GM19238 (cell line): Measurements from ENCODE around the gene SPAG9.

ENCODE experiments used
- DNase-seq: peaks from one replicate; pipeline ENCODE4 v3.0.0; 2011; ENCODE audit warnings: low spot score; ENCODE audit not compliant: insufficient read length

Gene SPAG9

DNA sequence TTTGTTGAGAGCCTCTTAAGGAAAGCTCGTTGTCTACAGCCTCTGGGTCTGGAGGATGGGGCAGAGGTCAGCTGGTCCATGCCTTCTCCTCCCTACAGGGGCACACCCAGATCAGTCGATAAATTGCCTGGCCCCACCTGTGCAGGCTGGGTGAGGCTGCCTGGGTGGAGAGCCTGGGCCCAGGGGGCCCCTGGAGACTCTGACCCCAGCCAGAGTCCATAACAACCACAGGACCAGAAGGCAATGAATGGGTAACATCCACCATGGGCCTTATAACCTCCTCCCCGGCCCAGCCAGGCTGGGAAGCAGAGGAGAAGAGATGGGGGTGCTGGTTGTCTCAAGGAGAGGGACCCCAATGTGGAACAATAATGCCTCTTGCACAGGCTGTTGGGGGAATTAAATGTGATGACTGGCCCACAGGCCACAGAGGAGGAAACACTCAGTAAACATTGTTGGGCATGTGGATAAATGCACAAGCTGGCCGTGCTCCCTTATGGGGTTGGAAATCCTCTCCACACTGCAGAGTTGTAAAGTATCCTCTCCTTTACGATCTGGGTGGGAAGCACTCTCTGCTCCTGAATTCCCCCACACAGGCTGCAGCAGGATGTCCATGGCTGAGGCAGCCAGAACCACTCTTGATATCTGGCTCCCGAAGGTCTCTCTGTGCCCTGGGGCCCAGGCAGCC, 197.8 kb downstream of the SPAG9 start:
- no peak for DNase-seq

DNA sequence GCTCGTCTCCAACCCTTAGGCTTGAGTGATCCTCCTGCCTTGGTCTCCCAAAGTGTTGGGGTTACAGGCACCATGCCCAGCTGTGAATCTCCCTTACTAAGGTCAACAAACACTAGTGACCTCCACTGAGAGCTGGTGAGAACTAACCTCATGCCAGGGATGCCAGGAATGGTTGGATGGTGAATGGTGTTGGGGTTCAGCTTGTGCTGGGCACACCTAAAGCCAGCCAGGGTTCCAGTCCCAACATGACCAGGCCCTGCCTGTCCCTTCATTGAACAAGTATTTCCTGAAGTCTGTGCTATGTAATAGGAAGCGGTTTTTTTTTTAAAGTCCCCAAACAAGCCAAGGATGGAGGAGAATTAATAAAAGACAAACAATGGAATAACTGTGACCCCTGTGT, 198.6 kb downstream of the SPAG9 start:
- DNase-seq = no peak

DNA sequence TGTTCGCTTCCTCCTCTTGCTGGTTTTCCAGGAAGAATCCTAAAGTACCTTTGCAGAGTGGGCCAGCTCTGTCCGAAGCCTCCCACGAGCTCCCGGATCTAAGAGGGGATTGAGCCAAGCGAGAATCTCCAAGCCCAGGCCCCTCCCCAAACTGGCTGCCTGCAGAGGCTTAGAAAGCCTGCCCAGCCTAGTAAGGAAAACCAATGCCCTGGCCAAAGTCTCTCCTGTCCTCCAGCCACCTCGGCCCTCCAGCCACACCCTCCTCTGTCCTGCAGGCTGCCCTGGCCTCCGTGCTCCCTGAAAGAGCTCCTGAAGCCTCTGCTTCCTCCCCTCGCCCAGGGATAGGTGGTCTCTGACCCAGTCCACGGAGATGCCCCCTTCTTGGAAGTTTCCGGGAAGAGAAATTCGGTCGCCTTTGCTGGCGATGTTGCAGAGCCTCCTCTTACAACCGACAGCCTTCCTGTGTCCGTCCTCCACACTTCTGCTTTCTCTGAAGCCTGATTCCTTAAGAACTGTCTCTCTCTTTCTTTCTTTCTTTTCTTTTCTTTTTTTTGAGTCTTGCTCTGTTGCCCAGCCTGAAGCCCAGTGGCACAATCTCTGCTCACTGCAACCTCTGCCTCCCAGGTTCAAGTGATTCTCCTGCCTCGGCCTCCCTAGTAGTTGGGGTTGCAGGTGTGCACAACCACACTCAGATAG, 199.6 kb downstream of the SPAG9 start:
- DNase-seq = no peak

DNA sequence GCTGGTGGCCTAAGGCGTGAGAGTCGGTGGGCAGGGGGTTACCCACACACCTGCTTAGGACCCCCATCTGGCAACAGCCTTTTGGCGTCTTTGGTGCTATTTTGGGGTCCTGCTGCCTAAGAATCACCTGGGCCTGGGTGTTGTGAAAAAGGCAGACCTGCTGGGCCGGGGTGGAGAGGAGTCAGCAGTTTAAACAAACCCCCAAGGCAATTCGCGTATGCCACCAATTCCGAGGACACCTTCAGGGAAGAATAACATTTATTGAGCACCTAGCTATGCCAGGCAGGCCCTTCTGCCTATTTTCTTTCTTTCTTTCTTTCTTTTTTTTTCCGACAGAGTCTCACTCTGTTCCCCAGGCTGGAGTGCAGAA, 200.6 kb downstream of the SPAG9 start:
- DNase-seq = no peak

DNA sequence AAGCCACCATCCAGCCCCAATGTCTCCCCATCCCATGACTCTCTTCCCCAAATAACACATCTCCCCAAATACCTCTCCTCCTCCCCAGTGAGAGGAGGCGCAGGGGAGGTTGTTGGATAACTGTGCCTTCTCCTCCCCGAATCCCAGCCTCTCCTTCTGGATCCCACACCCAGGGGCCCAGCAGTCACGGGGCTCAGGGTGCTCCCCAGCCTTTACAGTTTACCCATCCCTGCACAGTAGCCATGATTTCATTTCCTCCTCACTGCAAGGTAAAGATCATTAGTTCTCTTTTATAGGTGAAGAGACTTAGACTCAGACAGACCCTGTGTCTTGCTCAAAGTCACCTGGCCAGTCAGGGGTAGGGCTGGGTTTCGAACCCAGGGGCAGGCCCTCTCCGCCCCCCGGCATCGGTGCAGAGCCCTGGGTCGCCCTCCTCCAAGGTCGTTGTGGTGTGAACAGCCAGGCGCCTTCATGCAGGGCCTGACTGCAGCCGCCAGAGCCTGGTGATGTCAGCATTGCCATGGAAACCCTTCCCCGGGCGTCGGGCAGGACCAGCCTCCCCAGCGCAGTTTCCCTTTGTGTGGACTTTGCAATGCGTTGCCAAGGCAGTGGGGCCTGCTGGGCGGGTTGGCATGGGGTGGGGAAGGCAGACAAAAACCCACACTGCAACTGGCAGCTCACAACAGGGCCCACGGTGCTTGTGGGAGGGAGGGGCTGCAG, 201.2 kb downstream of the SPAG9 start:
- peak; percentile 61 for DNase-seq

DNA sequence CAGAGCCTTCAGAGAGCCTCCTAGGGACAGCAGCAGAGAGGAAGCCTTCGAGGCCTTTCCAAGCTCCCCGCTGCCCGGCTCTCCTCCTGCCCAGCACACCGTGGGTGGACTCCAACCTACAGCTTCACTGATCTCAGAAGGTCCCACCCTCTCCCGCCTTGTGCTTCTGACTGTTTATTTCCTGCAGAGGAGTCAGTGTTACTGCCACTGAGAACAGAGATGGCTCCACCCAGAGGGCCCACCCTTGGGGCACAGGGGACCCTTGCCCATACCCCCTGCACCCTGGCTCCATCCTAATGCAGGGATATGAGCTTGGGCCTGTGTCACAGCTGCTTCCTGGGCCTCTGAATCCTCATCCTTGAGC, 201.8 kb downstream of the SPAG9 start:
- DNase-seq = no peak

DNA sequence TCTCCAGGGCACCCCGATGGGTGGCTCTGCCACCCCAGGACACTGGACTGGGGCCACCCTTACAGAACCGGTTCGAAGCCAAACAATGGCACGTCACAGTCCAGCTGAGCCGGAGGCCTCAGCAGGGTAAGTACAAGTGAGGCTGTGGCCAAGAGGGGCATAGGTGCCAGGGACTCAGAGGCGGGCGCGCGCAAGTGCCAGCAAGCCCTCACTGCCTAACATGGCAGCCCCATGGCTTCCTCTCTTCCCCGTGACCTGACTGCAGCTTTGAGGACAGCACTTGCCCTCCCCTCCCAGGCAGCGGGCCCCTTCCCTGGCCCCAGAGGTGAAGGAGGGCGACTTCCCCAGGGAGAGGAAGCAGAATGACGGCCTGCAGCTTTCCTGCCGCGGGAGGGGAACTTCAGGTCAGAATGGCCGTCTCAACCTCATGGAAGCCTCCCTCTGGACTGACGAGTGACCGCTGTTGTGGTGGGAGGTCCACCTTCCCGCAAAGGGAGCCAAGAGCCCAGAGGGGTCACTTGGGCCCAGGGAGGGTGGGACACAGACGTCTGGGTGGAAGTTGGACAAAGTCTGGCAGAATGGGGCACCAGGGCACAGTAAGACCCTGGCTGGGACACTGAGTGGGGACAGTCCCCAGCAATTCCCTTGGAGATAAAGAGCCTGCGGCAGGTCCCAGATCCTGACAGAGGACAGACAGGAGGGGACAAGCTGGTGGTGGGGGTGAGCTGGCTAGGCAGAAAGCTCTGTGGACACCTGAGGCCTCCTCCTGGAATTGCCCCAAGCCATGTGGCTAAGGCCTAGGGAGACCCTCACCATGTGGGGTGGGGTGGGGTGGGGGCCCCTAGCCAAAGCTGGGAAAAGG, 202.4 kb downstream of the SPAG9 start:
- DNase-seq = no peak

DNA sequence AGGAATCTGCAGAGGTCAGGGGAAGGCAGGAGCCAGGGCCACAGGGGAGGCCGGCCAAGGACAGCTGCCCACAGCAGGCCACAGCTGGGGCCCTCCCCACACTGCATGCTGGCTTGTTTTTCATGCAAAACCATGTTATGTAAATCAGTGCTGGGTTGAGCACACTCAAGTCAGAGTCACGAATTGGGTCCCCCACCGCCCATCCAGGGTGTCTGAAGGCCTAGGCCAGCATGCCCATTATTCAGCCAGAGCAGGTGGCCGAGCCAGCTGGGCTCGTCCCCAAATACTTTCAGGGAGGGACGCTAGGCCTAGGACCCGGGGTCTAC, 203.3 kb downstream of the SPAG9 start:
- no peak for DNase-seq

DNA sequence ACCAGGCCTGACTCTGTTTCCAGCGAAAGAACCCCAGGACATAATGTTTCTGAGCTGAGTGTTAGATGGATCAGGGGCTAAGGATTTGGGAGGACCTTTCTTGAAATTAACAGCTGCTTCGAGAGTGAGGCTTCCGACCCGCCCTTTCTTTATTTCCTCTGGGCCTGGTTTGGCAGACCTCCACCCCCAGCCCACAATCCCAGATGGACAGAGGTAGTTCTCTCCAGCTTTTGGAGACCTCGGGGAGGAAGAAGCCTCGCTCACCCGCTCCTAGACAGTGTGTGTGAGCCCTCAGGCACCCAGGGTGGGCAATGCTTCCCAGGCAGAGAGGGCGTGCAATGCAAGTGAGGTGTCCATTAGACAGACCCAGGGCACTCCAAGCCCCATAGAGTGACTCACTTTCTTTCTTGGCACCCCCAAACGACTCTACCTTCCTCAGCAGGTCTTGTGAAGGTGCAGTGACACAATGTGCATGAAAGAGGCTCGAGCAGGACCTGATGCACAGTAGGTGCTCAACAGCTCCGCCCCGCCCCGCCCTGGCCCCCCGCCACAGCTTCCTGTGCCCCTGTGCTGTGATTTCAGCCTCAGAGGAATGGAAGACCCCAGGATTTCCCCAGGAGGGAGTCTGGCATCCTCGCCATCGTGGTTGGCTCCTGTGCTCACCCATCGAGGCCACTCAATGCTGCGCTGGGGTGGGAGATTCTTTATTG, 203.8 kb downstream of the SPAG9 start:
- no peak for DNase-seq

DNA sequence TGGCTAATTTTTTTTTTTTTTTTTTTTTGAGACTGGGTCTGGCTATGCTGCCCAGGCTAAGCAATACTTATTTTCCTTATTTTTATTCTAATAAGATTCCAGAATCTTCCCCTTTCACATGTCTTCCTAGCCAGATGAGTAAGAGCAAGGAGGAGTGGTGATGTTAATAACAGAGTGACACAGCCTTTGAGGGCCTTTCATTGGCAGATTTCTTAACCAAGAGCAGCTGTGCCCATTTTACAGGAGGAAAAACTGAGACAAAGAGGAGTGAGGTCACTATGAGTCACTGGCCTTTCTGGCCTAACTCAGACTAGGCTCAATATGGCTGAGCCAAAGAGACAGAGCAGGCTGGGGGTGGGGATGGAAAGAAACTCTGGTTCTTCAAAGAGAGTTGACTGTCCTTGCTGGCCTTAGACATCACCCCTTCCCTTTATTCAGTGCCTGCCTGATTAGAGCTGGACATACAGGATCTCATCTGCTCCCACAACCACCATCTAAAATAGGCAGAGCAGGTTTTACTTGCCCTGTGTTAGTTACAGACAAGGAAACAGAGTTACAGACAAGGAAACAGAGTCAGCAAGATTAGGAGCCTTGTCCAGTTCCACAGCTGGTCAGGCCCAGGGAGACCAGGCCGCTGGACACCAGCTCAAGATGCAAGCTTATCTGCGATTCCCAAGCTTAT, 204.5 kb downstream of the SPAG9 start:
- DNase-seq = no peak

DNA sequence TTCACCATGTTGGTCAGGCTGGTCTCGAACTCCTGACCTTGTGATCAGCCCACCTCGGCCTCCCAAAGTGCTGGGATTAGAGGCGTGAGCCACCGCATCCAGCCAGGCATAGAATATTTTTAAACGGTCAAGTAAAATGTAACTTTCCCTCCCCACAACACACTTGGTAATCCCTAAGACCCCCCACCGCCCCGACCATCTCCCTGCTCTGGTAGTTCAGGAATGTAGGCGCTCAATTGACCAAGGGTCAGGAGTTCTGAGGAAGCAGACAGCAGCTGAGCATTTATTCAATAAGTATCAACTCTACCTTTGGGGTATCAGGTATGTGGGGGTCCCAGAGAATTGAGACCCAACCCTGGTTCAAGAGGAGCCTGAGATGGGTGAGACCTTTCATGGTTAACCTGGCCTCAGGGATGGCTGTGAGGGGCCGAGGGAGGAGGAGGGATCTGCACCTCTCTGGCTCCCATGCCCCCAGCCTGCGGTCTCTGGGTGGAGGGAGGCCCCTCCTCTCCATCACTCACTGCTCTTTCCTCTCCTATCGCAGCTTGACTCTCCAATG, 206.1 kb downstream of the SPAG9 start:
- no peak for DNase-seq

DNA sequence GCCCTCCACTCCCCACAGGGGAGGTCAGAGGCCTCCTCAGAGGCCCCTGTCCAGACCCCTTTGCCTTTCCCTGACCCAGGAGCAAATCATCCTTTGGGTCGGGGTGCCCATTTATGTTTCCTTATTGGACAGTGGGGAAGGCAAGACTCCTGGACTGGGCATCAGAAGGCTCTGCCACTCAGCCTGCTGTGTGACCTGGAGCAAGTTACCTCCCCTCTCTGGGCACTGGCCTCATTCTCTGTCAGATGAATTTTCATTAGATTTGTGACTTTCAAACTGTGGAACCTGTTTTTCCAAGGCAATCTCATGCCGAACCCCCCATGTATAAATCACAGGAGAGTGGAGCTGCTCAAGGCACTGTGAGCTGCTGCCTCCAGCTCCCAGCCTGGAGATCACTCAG, 207.5 kb downstream of the SPAG9 start:
- no peak for DNase-seq
